Tibial nerve (tissue), 4 donors: ENCODE data around the gene BCL2. TPM values are rescaled to one million over a fixed set of nuclear protein-coding genes. Genes with fewer than 3 reads are reported as not detected.
A peak's percentile ranks its signal among the peaks of the same experiment; 100 is the strongest.

ENCODE experiments used
- DNase-seq, 2 donors: peaks; one replicate each; pipeline ENCODE4 v3.0.0-alpha.2; 2019; ENCODE audit warnings: low spot score in 2 of 2
- H3K27ac ChIP-seq, 4 donors: fragments of 200-600 bp; sonication (generic) in 3 of 4; one replicate each; pipeline ENCODE4 v1.5.1; 2017 to 2019; ENCODE audit warnings: mild to moderate bottlenecking in 1 of 4
- H3K27me3 ChIP-seq, 2 donors: fragments of 200-600 bp; sonication (generic) in 1 of 2; one replicate each; pipeline versions ENCODE4 v1.5.1 to v1.6.0; 2017 to 2019
- H3K36me3 ChIP-seq, 3 donors: fragments of 200-600 bp; sonication (generic); one replicate each; pipeline ENCODE4 v1.5.1; 2018 to 2019
- H3K4me1 ChIP-seq, 4 donors: fragments of 200-600 bp; sonication (generic) in 3 of 4; one replicate each; pipeline ENCODE4 v1.5.1; 2017 to 2019
- H3K4me3 ChIP-seq, 4 donors: fragments of 200-600 bp; sonication (generic) in 3 of 4; one replicate each; pipeline ENCODE4 v1.5.1; 2017 to 2019; ENCODE audit warnings: mild to moderate bottlenecking in 1 of 4, moderate library complexity in 1 of 4
- H3K9me3 ChIP-seq, 4 donors: fragments of 200-600 bp; sonication (generic) in 3 of 4; one replicate each; pipeline ENCODE4 v1.5.1; 2017 to 2019
- CTCF ChIP-seq, 5 experiments: fragments of 200-600 bp in 3 of 5; fragments of 450-650 bp in 2 of 5; sonication (generic) in 3 of 5; IDR thresholded peaks; one replicate each; pipeline ENCODE4 v1.5.1; 2016 to 2019; ENCODE audit warnings: antibody characterized with exemption in 5 of 5, mild to moderate bottlenecking in 3 of 5, moderate library complexity in 2 of 5
- EP300 ChIP-seq, 2 donors: sonication (generic); formaldehyde crosslinking; IDR thresholded peaks; one replicate each; pipeline ENCODE4 v1.6.1; 2017; ENCODE audit warnings: antibody characterized with exemption in 2 of 2, mild to moderate bottlenecking in 1 of 2
- POLR2A ChIP-seq, 2 donors: fragments of 450-650 bp; IDR thresholded peaks; one replicate each; pipeline ENCODE4 v1.6.1; 2017; ENCODE audit warnings: antibody characterized with exemption in 2 of 2, mild to moderate bottlenecking in 2 of 2, moderate library complexity in 2 of 2
- WGBS, 2 donors: methylation state at CpG; one replicate each; pipeline ENCODE4 v1.1.5; 2018; 5-methylcytosine and 5-hydroxymethylcytosine counted together
- total RNA-seq, 4 donors: library from RNA; depleted of rRNA; stranded (reverse); fragments of >200 nt; gene quantifications; one replicate each; pipeline ENCODE4 v1.1.0, GENCODE V29; 2016

BCL2 gene
- total RNA-seq, 4 donors from 2014 or later = 54.7 to 79.1 (median 67.0) TPM

- peak overlapping the region in 3 of 4 donors; percentile 53 to 78 (median 73) for H3K27ac ChIP-seq
- H3K36me3 ChIP-seq = no peaks in the 10 kb centered on the region
- no peaks in the 10 kb centered on the region for H3K9me3 ChIP-seq
- no peak for TF ChIP-seq CTCF (IDR thresholded peaks at IDR 0.05)
- no peak for TF ChIP-seq EP300 (IDR thresholded peaks at IDR 0.05)
- no peak for TF ChIP-seq POLR2A (IDR thresholded peaks at IDR 0.05)
- 96% methylated on average over 9 of the region's 9 CpGs for WGBS, 2 donors
- DNase-seq = no peak
- H3K4me3 ChIP-seq = no peak overlapping the region
- H3K4me1 ChIP-seq = peaks cover 0 to 84% (median 50%) of the 10 kb centered on the region in 4 donors
- no peaks in the 10 kb centered on the region for H3K27me3 ChIP-seq
Measured at GRCh38 chr18:63179422-63179821, 140.1 kb downstream of the BCL2 start.

GRCh38 chr18:63178971-63179370 lies 140.6 kb downstream of the BCL2 start:
- H3K27ac ChIP-seq = peak overlapping the region in 3 of 4 donors; percentile 53 to 78 (median 73)
- no peaks in the 10 kb centered on the region for H3K36me3 ChIP-seq
- no peak for DNase-seq
- no peak overlapping the region for H3K4me3 ChIP-seq
- 75 to 83% methylated on average over 2 of the region's 2 CpGs for WGBS, 2 donors
- H3K27me3 ChIP-seq = no peaks in the 10 kb centered on the region
- no peaks in the 10 kb centered on the region for H3K9me3 ChIP-seq
- peaks cover 0 to 84% (median 50%) of the 10 kb centered on the region in 4 donors for H3K4me1 ChIP-seq
- TF ChIP-seq POLR2A (IDR thresholded peaks at IDR 0.05) (no peak), EP300 (IDR thresholded peaks at IDR 0.05) (no peak), CTCF (IDR thresholded peaks at IDR 0.05) (no peak)

GRCh38 chr18:63177919-63178821 lies 141.4 kb downstream of the BCL2 start:
- peak overlapping the region; percentile 28 to 78 (median 63) for H3K27ac ChIP-seq
- peak; percentile 78 to 83 for DNase-seq
- peaks cover 0 to 87% (median 52%) of the 10 kb centered on the region in 4 donors for H3K4me1 ChIP-seq
- H3K27me3 ChIP-seq = no peaks in the 10 kb centered on the region
- no peaks in the 10 kb centered on the region for H3K36me3 ChIP-seq
- TF ChIP-seq EP300 (IDR thresholded peaks at IDR 0.05) (peak in 1 of 2 donors; percentile 75), CTCF (IDR thresholded peaks at IDR 0.05) (no peak), POLR2A (IDR thresholded peaks at IDR 0.05) (no peak)
- 60 to 61% methylated on average over 25 of the region's 25 CpGs for WGBS, 2 donors
- no peaks in the 10 kb centered on the region for H3K9me3 ChIP-seq
- H3K4me3 ChIP-seq = peak overlapping the region in 1 of 4 donors; percentile 16

DNA sequence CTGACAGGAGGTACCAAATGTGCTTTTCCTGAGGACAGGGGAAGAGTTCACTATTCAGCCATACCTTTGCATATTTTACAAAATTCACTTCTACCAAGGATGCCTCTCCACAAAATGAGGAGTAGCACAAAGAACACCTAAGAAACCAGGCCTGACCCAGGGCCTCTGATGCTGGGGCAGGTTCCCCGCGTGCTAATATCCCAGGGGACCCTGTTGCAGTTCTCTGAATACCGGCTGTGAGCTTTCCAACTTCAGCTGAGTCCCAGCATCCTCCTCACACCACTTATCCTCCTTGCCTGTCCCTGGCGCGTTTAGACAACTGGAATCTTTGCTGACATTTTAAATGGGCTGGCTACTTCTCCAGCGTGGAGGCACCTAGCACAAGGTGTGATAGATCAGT lies 142.3 kb downstream of the BCL2 start:
- Histone ChIP-seq H3K4me1 (peaks cover 0 to 84% (median 46%) of the 10 kb centered on the region in 4 donors), H3K27ac (peak overlapping the region in 3 of 4 donors; percentile 53 to 78 (median 73)), H3K4me3 (no peak overlapping the region), H3K27me3 (no peaks in the 10 kb centered on the region), H3K36me3 (peaks cover 0 to 3% (median 0%) of the 10 kb centered on the region in 3 donors), H3K9me3 (no peaks in the 10 kb centered on the region)
- WGBS, 2 donors = 75 to 79% methylated on average over 6 of the region's 6 CpGs
- TF ChIP-seq POLR2A (IDR thresholded peaks at IDR 0.05) (no peak), CTCF (IDR thresholded peaks at IDR 0.05) (no peak)
- no peak for DNase-seq

GRCh38 chr18:63175264-63175663 lies 144.3 kb downstream of the BCL2 start:
- Histone ChIP-seq H3K9me3 (no peaks in the 10 kb centered on the region), H3K27ac (peak overlapping the region in 2 of 4 donors; percentile 47 to 57), H3K4me1 (peaks cover 0 to 64% (median 32%) of the 10 kb centered on the region in 4 donors), H3K4me3 (no peak overlapping the region), H3K27me3 (no peaks in the 10 kb centered on the region), H3K36me3 (peaks cover 0 to 3% (median 0%) of the 10 kb centered on the region in 3 donors)
- TF ChIP-seq POLR2A (IDR thresholded peaks at IDR 0.05) = no peak
- TF ChIP-seq EP300 (IDR thresholded peaks at IDR 0.05) = no peak
- TF ChIP-seq CTCF (IDR thresholded peaks at IDR 0.05) = no peak
- 58 to 73% methylated on average over 2 of the region's 2 CpGs for WGBS, 2 donors
- DNase-seq = no peak
